Ishikawa (cell line): Measurements from ENCODE around the gene DENND1C.

Experiments
- CEBPB ChIP-seq: IDR thresholded peaks from 2 replicates; pipeline ENCODE4 v1.6.1; 2012
- NFIC ChIP-seq: IDR thresholded peaks from 2 replicates; pipeline ENCODE4 v1.6.1; 2012
- USF1 ChIP-seq: IDR thresholded peaks from 2 replicates; pipeline ENCODE4 v1.6.1; 2012

GRCh38 chr19:6427131-6427530, 54.5 kb downstream of the DENND1C start:
- TF ChIP-seq CEBPB (no peak), USF1 (no peak), NFIC (no peak)
